ENCODE results near the gene EHBP1L1. TPM values are rescaled to one million over a fixed set of nuclear protein-coding genes. Genes with fewer than 3 reads are reported as not detected.

The EHBP1L1 gene
- total RNA-seq, 1 experiment from 2014 or later: 126 TPM

DNA sequence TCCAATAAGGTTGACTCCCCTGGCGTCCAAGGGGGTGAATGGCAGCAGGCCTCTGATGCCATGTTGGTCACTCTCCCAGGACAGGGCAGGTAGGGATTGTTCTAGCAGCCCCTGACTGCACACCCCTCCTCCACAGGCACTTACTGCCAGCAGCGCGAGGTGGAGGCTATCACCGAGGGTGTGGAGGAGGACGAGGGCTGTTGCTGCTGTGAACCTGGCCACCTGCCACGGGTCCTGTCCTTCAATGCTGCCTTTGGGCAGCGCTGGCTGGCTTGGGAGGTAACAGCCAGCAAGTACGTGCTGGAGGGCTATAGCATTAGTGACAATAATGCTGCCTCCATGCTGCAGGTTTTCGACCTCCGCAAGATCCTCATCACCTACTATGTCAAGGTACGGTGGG is 54.4 kb downstream of the EHBP1L1 start:
- Histone ChIP-seq H3K27me3 (ENCODE audit: low read length) (no peaks in the 10 kb centered on the region), H3K9me2 (replicated peaks; ENCODE audit: low read length) (no peaks in the 10 kb centered on the region), H2AFZ (ENCODE audit: low read length) (no peak overlapping the region), H3K4me2 (ENCODE audit: low read length) (no peak overlapping the region), H3K79me2 (ENCODE audit: low read length) (no peaks in the 10 kb centered on the region), H4K20me1 (ENCODE audit: low read length) (no peaks in the 10 kb centered on the region), H3K4me1 (ENCODE audit: insufficient read depth, low read length) (no peaks in the 10 kb centered on the region), H3F3A (ENCODE audit: low read length, unreplicated experiment) (no peaks in the 10 kb centered on the region), H3K27ac (ENCODE audit: low read length) (no peak overlapping the region), H3K9ac (ENCODE audit: low read length) (no peak overlapping the region), H3K4me3 (ENCODE audit: low read length) (no peak overlapping the region), H3K36me3 (ENCODE audit: low read depth, low read length) (peaks cover 68% of the 10 kb centered on the region), H3K9me3 (ENCODE audit: low read length) (no peaks in the 10 kb centered on the region)
- DNase-seq (no peak), ATAC-seq (no peak)
- POLR2A ChIA-PET (ENCODE audit: unreplicated experiment): no interaction called here
- intact Hi-C loops (cut with micrococcal nuclease): no loop called here
- no TSS peak for BruUV-seq (replicated peaks)
- CTCF ChIA-PET: no interaction called here
- TF ChIP-seq CTCF (conservative IDR thresholded peaks at IDR 0.05; ENCODE audit: low read depth, low read length) (no peak), EZH2phosphoT487 (IDR thresholded peaks at IDR 0.05; ENCODE audit: borderline replicate concordance, low read length) (no peak), EZH2 (IDR thresholded peaks at IDR 0.05; ENCODE audit: low read length, unreplicated experiment) (no peak)

- Histone ChIP-seq H3K27ac (ENCODE audit: low read length) (no peak overlapping the region), H3K36me3 (ENCODE audit: low read depth, low read length) (peaks cover 59% of the 10 kb centered on the region), H3K27me3 (ENCODE audit: low read length) (no peaks in the 10 kb centered on the region), H3K4me1 (ENCODE audit: insufficient read depth, low read length) (peaks cover 6% of the 10 kb centered on the region), H3K9me3 (ENCODE audit: low read length) (no peaks in the 10 kb centered on the region), H3K9me2 (replicated peaks; ENCODE audit: low read length) (no peaks in the 10 kb centered on the region), H3K79me2 (ENCODE audit: low read length) (no peaks in the 10 kb centered on the region), H3K4me3 (ENCODE audit: low read length) (no peak overlapping the region), H3K9ac (ENCODE audit: low read length) (no peak overlapping the region), H4K20me1 (ENCODE audit: low read length) (no peaks in the 10 kb centered on the region), H2AFZ (ENCODE audit: low read length) (no peak overlapping the region), H3F3A (ENCODE audit: low read length, unreplicated experiment) (peaks cover 7% of the 10 kb centered on the region), H3K4me2 (ENCODE audit: low read length) (no peak overlapping the region)
- intact Hi-C loops (cut with micrococcal nuclease): no loop called here
- no peak for TF ChIP-seq CTCF (conservative IDR thresholded peaks at IDR 0.05; ENCODE audit: low read depth, low read length)
- TF ChIP-seq EZH2 (IDR thresholded peaks at IDR 0.05; ENCODE audit: low read length, unreplicated experiment): no peak
- no peak for TF ChIP-seq EZH2phosphoT487 (IDR thresholded peaks at IDR 0.05; ENCODE audit: borderline replicate concordance, low read length)
- no peak for ATAC-seq
- DNase-seq: no peak
- no TSS peak for BruUV-seq (replicated peaks)
- ChIA-PET POLR2A (ENCODE audit: unreplicated experiment) (no interaction called here), CTCF (no interaction called here)
These were observed 57.7 kb downstream of the EHBP1L1 start for GRCh38 chr11:65633390-65634108.

GRCh38 chr11:65634109-65634436 is 58.2 kb downstream of the EHBP1L1 start:
- intact Hi-C loops (cut with micrococcal nuclease): no loop called here
- CTCF ChIA-PET: no interaction called here
- peaks cover 7% of the 10 kb centered on the region for H3F3A ChIP-seq (ENCODE audit: low read length, unreplicated experiment)
- no peak overlapping the region for H3K4me3 ChIP-seq (ENCODE audit: low read length)
- peaks cover 54% of the 10 kb centered on the region for H3K36me3 ChIP-seq (ENCODE audit: low read depth, low read length)
- no peaks in the 10 kb centered on the region for H3K9me3 ChIP-seq (ENCODE audit: low read length)
- H3K27me3 ChIP-seq (ENCODE audit: low read length): no peaks in the 10 kb centered on the region
- no peaks in the 10 kb centered on the region for H4K20me1 ChIP-seq (ENCODE audit: low read length)
- no peak overlapping the region for H3K27ac ChIP-seq (ENCODE audit: low read length)
- no peaks in the 10 kb centered on the region for H3K79me2 ChIP-seq (ENCODE audit: low read length)
- H3K4me1 ChIP-seq (ENCODE audit: insufficient read depth, low read length): peaks cover 7% of the 10 kb centered on the region
- no peak for TF ChIP-seq EZH2 (IDR thresholded peaks at IDR 0.05; ENCODE audit: low read length, unreplicated experiment)
- no peak for TF ChIP-seq CTCF (conservative IDR thresholded peaks at IDR 0.05; ENCODE audit: low read depth, low read length)
- no peak for TF ChIP-seq EZH2phosphoT487 (IDR thresholded peaks at IDR 0.05; ENCODE audit: borderline replicate concordance, low read length)
- ATAC-seq (no peak), DNase-seq (no peak)
- no peaks in the 10 kb centered on the region for H3K9me2 ChIP-seq (replicated peaks; ENCODE audit: low read length)
- POLR2A ChIA-PET (ENCODE audit: unreplicated experiment): no interaction called here
- no TSS peak for BruUV-seq (replicated peaks)
- H2AFZ ChIP-seq (ENCODE audit: low read length): no peak overlapping the region
- H3K4me2 ChIP-seq (ENCODE audit: low read length): no peak overlapping the region
- no peak overlapping the region for H3K9ac ChIP-seq (ENCODE audit: low read length)
